Islet of Langerhans (tissue), 1 donor: ENCODE results near the gene KATNAL1.

ENCODE experiments used
- FAIRE-seq: peaks from one replicate; lab custom pipeline; 2011; peaks lifted over from hg19 to GRCh38; lab: Jason Lieb, UNC

Gene KATNAL1

DNA sequence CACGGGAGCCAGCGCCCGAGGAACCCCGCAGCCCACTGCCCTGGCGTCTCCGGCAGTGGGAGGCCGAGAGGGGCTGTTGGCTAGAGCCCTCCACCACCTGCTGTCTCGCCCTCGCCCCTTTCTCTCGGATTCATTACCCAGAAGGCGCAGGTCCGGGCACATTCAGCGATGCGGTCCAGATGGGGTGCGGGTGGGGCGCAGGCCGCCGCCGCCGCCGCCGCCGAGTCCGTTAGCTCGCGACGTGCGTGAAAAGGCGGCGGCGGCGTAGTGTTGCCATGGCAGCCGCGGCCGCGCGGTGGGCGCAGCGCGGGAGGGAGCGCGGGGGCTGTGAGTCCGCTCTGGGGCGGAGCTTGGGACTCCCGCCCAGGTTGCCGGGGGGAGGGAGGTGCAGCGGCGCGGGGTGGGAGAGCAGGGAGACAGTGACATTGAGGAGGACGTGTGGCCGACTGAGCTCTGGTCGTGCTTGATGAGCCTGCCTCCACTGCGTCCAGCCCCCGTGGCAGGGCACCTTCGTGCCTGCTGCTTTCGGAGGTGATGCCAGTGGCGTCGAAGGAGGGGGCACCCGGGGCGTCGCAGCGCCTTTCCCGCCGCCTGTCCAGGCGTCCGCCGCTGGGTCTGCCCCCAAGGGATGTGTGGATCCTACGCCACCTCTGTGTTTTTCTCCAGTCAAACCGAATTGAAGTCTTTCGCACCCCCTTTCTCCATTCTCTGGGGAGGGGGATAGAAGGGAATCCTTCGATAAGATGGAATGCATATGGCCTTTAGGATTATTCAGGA lies at the start of gene KATNAL1:
Gene KATNAL1, minus strand, starts transcription at position 358 of the 777 bp plus-strand sequence. CDS start 23,774 bp downstream, outside the sequence.
- FAIRE-seq, result no peak

DNA sequence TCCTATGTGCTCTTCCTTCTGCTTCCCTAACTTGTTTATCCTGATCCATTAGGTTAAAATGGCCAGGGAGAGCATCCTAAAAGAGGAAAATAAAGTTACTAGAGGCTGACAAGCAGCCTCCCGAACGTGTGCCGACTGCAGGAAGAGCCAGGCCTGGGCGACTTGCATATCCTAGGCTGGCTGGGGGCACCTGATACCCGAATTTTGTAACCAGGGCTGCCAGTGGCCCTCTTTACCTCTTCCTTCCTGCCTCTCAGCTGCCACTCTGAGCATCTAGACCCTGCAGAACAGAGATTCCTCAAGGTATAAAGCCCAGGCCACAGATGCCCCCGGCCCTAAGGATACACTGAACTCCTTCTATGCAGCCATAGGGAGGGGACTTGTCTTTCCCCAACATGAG lies 48.5 kb upstream of the KATNAL1 start:
- FAIRE-seq, result no peak

DNA sequence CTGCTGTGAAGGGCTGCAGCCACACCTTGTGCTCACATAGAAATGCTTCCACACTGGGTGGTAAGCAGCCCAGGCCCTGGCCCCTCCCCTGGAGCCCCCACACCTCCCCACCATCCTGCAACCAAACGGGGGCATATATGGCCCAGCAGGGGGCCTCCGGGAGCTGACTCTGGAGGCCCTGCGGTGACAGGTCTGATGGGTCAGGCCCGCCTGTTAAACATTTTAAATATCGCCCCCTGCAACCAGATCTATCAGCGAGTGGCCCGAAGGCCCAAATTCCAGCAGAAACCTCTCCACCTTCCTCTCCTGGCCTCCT lies 48.0 kb upstream of the KATNAL1 start:
- FAIRE-seq, result no peak

DNA sequence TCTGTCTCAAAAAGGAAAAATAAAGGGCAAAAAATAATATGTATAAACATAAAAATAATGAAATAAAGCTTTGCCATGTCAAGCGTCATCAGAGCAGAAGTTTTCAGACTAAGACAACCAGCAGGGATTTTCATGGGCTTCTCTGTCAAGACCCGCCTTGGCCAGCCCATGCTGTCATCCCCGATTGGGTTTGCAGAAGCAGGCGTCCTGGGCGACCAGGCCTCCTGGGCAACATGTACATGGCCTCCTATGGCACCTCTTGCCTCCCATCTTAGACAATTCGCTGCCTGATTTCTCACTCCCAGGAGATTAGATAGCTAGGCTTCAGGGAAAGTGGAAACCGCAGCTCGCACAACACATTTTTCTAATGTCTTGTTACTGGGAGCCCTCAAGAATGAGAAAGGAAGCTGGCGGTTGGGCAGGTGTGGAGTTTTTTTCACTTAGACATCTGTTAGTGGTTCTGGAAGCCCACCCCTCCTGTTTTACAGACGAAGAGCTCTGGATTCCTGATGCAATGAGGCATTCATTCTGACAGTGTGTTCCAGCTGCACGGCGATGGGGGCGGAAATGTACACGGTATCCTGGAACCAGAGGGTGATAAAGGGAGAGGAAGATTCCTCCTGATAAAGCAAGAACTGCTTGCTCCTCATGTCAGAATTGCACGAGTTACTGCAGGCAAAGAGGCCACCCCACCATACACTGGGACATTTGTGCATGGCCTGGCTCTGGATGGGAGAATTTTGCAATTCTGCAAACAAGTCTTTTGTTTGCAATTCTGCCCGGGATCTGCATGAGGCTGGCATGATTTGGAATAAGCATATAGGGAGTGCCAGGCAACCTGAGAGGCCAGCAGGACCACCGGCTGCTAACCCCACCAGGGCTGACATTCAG lies 47.4 kb upstream of the KATNAL1 start:
- FAIRE-seq, result no peak

DNA sequence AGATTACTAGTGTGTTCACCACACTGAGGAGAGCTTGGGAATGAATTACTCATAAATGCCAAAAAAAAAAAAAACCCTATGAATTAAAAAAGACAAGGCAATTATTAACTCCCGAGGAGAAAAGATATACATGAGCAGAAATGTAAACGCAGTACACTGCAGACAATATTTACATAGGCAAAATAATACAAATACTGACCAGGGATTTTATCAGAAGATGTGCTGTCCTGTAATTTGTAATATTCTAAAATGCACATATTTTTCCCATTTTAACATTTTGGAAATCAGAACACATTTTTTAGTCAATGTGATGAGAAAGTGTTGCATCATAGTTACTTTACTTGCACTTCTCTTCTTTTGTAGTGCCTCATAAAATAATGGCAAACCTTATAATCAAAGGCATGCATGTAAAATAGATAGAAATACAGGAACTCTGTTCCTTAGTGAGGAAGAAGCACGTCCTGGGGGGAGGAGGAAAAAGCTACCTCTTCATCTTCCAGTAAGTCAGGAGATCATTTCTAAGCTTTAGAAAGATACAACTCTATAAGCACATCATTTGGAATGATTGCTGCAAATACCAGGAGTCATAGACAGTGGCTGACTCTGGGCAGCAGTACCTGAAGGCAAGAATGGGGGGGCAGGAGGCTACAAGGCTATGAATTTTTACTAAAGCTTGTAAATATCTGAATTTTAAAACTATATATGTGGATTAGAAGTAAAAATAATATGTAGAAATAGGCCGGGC lies 46.3 kb upstream of the KATNAL1 start:
- FAIRE-seq, result peak; percentile 33

DNA sequence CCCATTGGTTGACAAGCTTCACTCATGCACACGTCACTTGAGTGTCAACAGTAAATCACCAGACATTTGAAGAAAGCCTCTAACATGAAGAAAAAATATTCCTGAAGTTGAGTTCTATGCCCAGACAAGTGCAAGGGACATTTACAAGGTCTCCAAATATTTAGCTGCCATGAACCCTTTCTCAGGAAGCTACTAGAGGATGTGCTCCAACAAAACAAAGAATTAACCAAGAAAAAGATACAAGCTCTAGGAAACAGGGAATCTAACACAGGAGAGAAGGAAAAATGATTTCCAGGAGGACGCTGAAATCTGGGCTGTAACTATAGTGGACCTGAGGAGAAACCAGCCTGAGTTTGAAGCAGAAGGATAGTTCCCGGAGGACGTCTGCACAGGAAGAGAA lies 45.7 kb upstream of the KATNAL1 start:
- no peak for FAIRE-seq

DNA sequence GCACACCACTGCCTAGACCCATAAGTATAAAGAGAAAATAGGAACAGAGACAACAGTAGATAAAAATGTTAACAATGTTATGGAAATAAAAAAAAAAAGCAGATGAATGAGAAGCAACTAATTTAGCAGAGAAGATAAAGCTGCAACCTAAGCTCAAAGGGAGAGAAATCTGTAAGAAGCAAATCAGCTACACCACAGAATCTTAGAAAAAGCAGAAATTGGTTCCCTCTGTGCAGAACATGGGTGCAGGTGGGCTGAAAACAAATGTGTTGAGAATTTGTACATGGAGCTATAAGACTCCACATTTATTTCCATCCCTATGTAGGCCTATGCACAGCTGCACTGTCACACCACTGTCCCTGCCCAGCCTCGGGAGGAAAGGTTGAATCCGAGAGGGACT lies 44.8 kb upstream of the KATNAL1 start:
- no peak for FAIRE-seq

DNA sequence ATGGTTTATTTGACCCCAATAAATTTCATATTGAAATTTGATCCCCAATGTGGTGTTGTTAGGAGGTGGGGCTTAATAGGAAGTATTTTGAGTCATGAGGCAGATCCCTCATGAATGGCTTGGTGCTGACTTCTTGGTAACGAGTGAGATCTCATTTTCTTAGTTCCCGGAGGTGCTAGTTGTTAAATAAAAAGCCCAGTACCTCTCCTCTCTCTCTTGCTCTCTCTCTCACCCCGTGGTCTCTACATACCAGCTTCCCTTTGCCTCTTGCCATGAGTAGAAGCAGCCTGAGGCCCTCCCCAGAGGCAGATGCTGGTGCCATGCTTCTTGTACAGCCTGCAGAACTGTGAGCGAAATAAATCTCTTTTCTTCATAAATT lies 39.4 kb upstream of the KATNAL1 start:
- no peak for FAIRE-seq

DNA sequence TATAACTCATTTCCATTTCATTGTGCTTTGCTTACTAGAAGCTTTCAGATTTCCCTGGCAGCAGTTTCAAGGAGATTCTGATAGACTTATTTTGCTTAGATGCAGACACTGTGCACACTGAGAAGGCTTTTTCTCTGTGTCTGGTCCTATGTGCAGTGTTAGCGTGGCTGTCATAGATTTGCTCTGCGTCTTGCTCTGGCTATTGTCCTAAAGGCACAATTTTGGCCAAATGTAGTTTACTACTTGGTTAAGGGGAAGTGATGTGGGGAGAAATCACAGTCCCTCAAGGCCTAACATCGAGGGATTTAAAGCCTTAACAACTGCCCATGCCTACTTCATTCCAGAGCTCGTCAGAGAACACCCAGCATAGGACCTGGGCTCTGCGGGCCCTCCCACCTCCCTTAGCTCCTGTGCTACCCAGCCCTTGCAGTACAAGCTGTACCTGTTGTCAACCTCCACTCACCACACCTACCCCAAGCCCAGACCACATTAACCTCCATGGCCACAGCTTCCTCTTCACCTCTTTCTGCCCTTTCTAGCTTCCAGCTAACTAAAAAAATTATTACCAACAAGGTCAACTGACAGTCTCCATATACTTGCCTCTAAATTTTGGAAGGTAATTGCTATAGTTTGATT lies 38.9 kb upstream of the KATNAL1 start:
- FAIRE-seq, result no peak

DNA sequence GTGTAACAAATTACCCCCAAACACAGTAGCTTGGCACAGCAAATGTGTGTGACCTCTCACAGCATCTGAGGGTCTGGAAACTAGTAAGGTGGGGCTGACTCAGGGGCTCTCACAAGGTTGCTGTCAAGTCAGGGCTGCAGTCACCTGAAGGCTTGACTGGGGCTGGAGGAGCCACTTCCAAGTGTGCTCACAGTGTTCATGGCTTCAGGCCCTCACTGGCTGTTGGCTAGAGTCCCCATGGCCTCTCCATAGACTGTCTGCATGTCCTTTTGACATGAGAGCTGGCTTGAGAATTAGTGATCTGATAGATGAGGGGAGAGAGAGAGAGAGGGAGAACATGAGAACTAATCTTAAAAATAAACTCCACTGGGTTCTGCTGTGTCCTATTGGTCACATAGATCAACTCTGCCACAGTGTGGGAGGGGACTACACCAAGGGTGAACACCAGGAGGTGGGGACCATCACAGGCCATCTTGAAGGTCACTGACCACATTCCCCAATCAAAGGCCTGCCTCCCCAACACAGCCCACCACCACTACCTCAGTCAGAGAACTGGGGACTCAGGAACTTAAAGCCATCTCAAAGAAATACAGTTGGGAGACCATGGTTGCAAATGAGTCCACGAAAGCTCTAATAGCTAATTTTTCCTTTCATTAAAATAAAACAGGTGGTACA lies 38.2 kb upstream of the KATNAL1 start:
- FAIRE-seq, result no peak

DNA sequence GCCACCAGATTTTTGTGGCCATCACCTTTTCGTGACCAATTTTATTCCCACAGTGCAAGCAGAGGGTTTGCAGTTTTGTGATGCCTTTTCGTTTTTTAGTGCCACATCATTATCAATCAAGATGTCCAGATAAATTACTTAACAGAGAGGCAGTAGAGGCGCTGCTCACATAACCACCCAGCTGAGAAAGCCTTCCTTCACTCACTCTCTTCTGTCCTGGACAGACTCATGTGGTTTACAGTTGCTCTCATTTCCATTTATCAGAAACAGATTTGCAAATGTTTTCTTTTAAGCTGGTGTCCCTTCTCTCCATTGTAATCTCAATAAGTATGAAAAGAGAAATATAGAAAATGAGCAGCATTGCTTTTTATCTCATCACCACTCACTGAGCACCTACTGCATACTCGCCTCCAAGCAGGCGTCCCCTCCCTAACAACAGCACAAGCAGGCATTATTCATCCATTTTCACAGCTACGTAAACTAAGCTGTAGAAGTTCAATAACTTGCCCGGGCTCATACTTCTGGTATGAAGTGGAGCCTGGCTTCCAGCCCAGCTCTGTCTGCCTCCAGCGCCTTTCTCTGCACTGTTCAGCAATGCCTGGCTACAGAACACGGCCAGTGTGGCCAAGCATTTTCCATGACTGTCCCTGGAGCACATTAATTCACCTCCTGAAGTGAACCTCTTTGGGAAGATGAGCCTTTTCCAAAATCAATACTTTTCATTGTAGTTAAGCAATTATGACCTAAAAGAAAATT lies 34.6 kb upstream of the KATNAL1 start:
- FAIRE-seq, result no peak

DNA sequence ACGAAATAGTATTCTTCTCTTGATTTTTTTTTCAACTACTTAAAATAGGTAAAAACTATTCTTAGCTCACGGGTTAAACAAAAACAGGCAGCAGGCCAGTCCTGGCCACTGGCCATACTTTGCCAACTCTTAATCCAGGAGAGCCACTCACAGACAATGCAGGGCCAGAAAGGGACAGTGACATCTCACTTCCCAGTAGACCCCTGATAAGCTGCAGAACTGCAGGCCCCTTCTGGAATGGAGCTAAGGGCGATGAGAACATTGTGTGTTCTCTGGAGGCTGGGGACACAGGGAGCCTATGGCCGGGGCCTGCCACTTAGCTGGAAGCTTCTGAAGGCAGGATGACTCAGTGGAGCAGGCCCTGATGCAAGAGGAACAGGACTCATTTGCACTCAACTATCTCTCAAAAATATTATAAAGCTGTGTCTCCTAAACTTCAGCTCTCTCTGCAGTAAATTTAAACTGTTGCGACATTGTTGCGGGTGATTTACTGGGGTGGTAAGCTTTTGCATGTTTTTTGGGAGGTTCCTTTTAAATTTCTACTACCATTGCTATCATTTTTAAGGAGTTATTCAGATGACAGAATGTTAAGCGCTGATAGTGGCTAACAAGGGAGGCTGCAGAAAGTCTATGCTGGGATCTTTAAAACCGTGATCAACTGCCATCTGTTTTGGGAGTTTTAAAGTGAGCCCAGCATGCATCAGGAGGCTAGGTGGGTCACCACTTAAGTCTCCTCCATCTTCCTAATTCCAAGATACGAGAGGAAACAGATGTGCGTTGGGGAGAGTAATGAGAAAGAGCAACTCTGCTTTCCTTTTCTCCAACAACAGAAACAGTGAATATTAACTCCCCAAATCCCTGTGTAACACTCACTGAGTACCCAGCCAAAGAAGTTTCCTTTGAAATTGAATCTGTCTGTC lies 33.2 kb upstream of the KATNAL1 start:
- no peak for FAIRE-seq

DNA sequence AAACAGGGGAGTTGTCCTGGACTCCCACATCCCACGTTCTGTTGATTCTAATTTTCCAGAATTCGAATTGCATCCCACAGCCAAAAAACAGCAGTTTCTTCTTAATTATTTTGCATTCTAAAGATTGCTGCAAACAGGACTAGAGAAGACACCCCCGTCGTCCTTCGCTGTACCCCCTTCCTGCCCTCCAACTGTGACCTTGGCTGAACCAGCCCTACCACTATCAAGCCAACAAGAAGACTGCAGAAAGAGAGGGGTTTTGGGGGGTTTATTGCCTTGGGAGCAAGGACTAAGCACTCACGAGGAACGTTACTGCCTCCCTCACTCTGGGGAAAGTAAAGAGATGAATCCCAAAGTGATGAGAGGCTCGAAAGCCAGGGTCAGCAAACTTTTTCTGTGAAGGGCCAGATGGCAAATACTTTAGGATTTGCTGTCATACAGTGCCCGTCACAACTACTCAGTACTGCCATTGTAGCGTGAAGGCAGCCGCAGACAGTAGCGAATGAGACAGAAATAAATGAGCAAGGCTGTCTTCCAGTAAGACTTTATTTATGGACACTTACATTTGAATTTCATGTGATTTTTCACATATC lies 32.5 kb upstream of the KATNAL1 start:
- no peak for FAIRE-seq

DNA sequence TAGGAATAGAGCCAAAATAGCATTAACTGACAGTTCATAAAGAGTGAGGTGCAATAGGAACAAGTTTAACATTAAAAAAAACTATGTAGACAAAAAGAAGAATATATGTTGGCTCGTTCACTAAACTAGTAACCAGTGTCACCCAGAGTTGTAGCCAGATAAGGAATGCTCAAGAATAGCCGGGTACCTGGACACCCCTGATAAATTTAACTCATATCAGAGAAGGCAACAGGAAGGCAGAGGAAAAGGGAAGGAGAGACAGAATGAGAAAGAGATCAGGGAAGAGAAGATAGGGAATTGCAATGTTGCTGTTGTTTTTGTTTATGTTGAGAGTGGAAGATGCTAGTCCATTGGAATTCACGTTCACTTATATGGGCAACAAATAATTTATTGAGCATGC lies 31.6 kb upstream of the KATNAL1 start:
- no peak for FAIRE-seq

DNA sequence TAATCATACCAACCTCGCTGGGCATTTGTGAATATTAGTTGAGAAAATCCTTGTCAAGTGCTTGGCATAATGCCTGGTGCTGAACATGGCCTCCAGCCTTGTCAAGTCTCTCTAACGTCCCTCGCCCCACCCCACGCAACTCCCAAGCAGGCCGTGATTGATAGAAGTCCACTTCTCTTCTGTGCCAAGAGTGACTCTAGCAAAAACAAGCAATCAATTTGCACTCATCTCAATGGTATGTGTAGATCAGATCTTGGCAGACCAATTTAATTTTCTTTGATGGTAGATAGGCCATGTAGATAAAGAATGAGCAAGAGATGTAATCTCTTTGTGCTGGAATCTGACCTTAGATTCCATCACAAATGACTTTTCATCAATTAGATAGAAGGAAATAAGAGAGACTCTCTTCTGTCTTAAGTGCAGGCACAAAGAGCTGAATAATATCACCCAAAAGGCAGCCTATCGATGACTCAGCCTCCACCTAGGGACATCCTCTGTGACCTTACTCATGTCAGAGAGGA lies 31.0 kb upstream of the KATNAL1 start:
- no peak for FAIRE-seq

DNA sequence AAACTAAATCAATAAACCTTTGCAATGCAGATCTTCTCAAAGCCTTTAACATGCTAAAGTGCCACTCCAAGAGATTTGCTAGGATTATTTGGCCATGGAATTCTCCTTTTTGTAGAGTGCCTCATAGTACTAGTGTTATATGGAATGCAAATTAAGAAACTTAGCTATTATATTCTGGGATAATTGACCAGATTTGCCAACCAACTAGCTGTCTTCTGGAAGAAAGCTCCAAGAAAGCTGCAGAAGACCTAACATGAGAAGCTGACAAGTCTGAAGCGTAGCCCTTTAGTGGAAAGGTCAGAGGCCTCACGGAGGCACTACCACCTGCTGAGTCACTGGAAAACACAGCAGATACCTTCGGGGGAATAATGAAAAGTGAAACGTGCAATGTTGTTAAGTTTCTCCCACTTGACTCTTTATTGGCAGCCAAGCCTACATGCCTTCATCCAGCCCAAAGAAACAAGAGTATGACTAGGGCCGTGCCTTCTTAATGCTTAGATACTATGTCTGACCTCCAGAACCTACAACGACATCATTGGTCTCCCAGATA lies 29.8 kb upstream of the KATNAL1 start:
- no peak for FAIRE-seq

DNA sequence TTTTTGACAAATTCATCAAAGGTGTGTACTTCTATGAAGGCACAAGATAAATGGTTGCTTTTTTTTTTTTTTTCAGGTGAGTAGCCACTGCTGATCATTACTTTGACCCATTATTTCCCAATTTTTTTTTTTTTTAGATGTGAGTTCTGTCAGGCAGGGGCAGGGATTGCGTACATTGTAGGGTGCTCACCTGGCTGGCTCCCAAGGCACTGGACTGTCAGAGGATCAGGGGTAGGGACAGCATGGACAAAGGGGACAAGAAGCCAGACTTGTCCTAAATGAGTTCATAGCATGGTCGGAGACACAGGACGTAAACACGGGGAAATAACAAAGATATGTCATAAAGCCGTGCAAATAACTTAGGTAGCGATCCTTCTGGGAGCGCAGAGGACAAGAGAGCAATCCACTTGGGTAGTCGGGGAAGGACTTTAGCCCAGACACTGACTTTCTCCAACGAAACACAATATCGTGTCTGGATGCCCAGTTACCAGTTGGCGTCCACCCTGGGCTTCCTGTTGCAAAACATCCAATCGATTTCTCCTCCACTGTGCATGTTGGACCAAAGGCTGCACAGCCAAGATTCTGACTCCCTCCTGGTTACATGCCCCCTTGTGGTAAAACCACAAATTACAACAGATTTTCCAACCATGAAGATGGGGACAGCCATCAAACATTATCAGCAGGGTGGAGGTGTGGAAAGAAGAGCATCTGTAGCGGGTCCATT lies 27.5 kb upstream of the KATNAL1 start:
- FAIRE-seq, result no peak

DNA sequence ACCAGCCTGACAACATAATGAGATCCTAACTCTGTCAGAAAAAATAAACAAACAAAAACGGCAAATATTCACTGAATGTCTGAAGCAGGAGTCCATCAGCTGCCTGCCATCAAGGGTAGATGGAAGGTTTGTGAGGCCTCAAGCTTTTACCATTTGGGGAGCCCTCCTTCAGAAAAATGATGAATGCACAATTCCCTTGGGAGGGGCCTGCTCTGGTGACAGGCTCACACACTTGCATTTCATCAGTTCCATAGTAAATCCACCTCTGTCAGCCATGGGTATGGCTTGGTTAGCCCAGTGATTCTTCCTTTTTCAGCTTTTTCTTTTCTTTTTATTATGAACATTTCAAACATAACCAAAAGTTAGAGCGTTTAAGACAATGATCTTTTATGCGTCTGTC lies 26.3 kb upstream of the KATNAL1 start:
- no peak for FAIRE-seq
